Mammary epithelial cell (primary cell): ENCODE results near the gene AGXT.

Experiments used
- CTCF ChIP-seq, 2 donors: IDR thresholded peaks in 1 of 2; conservative IDR thresholded peaks in 1 of 2; 2 replicates each; pipeline ENCODE4 v1.5.1; 2011 to 2012; ENCODE audit warnings: inconsistent platforms in 2 of 2, low read length in 2 of 2, mild to moderate bottlenecking in 2 of 2, control low read depth in 1 of 2, low read depth in 1 of 2; ENCODE audit not compliant: insufficient read depth in 1 of 2; ENCODE audit errors: extremely low read depth in 1 of 2
- EZH2 ChIP-seq: IDR thresholded peaks from 2 replicates; pipeline ENCODE4 v1.6.1; 2012; ENCODE audit warnings: low read length, inconsistent platforms, borderline replicate concordance

- TF ChIP-seq CTCF (conservative IDR thresholded peaks at IDR 0.05 in 1 of 2, IDR thresholded peaks at IDR 0.05 in 1 of 2; ENCODE audit: extremely low read depth in 1 of 2, insufficient read depth in 1 of 2, low read depth in 1 of 2, low read length in 2 of 2) (no peak), EZH2 (no peak)
These were observed 6.8 kb downstream of the AGXT start for GRCh38 chr2:240875228-240876034.
